ENCODE results near the gene DYNC1H1. TPM values are rescaled to one million over a fixed set of nuclear protein-coding genes. Genes with fewer than 3 reads are reported as not detected.

The DYNC1H1 gene
- total RNA-seq, 1 donor from 2014 or later, result 295 TPM

Other genes starting within 250 kb of the DYNC1H1 start
- 234 and 250 TPM in 2 replicates for gene PPP2R5C, start 202.9 kb upstream of the DYNC1H1 start, total RNA-seq
- gene HSP90AA1, start 122.5 kb downstream of the DYNC1H1 start, total RNA-seq, result 580 and 595 TPM in 2 replicates
- gene WDR20, start 175.3 kb downstream of the DYNC1H1 start, total RNA-seq, result 39.8 and 41.4 TPM in 2 replicates

All from T-helper 1 cell treated with Interleukin-12 subunit alpha and Interleukin-12 subunit beta and Interleukin-4 antibody, amounts not matched to agents 30 ng/mL and 1 ng/mL, for 36 hours (primary cell).